ENCODE measurements around the gene GNLY. TPM values are rescaled to one million over a fixed set of nuclear protein-coding genes. Genes with fewer than 3 reads are reported as not detected.

GNLY gene
- total RNA-seq, 4 donors from 2014 or later = 1.7 to 15.3 (median 10.5) TPM; not detected in 1

GRCh38 chr2:85747441-85747840 lies 53.3 kb downstream of the GNLY start:
- peaks cover 0 to 49% (median 4%) of the 10 kb centered on the region in 4 donors for H3K4me1 ChIP-seq
- no peak for DNase-seq
- H3K36me3 ChIP-seq = no peaks in the 10 kb centered on the region
- TF ChIP-seq CTCF (IDR thresholded peaks at IDR 0.05) (no peak), POLR2A (IDR thresholded peaks at IDR 0.05) (no peak)
- peaks cover 0 to 4% (median 0%) of the 10 kb centered on the region in 4 donors for H3K9me3 ChIP-seq
- no peak overlapping the region for H3K27ac ChIP-seq
- no peaks in the 10 kb centered on the region for H3K27me3 ChIP-seq
- H3K4me3 ChIP-seq = no peak overlapping the region

- Histone ChIP-seq H3K9me3 (peaks cover 0 to 4% (median 0%) of the 10 kb centered on the region in 4 donors), H3K36me3 (no peaks in the 10 kb centered on the region), H3K4me1 (peaks cover 0 to 46% (median 0%) of the 10 kb centered on the region in 4 donors), H3K4me3 (no peak overlapping the region), H3K27me3 (no peaks in the 10 kb centered on the region), H3K27ac (no peak overlapping the region)
- TF ChIP-seq POLR2A (IDR thresholded peaks at IDR 0.05) (no peak), CTCF (IDR thresholded peaks at IDR 0.05) (no peak)
- DNase-seq = no peak
These were observed 54.0 kb downstream of the GNLY start for GRCh38 chr2:85748039-85748734.

Small RNAs within 50 kb of the gene (small RNA-seq; reads per million reads assigned to genes)
- gene RNU1-38P = 0 reads per million in 2 donors

Other genes with a start within 250 kb of the GNLY start
- gene MAT2A, start 155.2 kb upstream of the GNLY start, total RNA-seq = 100 to 1,000 TPM; 113 to 189 (median 140) TPM
- gene GGCX, start 132.9 kb upstream of the GNLY start, total RNA-seq = 10 to 100 TPM; 21.3 to 38.0 (median 31.1) TPM
- 100 to 1,000 TPM in 2 of 4 donors, 10 to 100 TPM in 2; 75.1 to 189 (median 112) TPM for gene VAMP8, start 116.8 kb upstream of the GNLY start, total RNA-seq
- gene VAMP5, start 109.9 kb upstream of the GNLY start, total RNA-seq = 10 to 100 TPM in 3 of 4 donors, 1 to 10 TPM in 1; 6.5 to 18.2 (median 16.0) TPM
- gene RNF181, start 98.6 kb upstream of the GNLY start, total RNA-seq = 100 to 1,000 TPM in 3 of 4 donors, 10 to 100 TPM in 1; 73.4 to 182 (median 134) TPM
- gene TMEM150A, start 91.7 kb upstream of the GNLY start, total RNA-seq = 10 to 100 TPM in 2 of 4 donors, 1 to 10 TPM in 2; 7.5 to 24.0 (median 15.5) TPM
- gene C2orf68, start 82.3 kb upstream of the GNLY start, total RNA-seq = 10 to 100 TPM; 20.5 to 34.0 (median 25.9) TPM
- 100 to 1,000 TPM in 1 of 4 donors, 10 to 100 TPM in 3; 49.2 to 116 (median 64.6) TPM for gene USP39, start 78.2 kb upstream of the GNLY start, total RNA-seq
- gene SFTPB, start 26.2 kb upstream of the GNLY start, total RNA-seq = 1 to 10 TPM in 1 of 4 donors, not detected in 3; 1.7 TPM
- 10 to 100 TPM in 2 of 4 donors, 1 to 10 TPM in 2; 5.3 to 35.5 (median 13.9) TPM for gene ATOH8, start 59.6 kb downstream of the GNLY start, total RNA-seq
- gene ST3GAL5, start 194.6 kb downstream of the GNLY start, total RNA-seq = 10 to 100 TPM; 10.8 to 23.9 (median 16.5) TPM

Data from Peyer's patch (tissue), 4 donors.